Amygdala (tissue), 56 donors: ENCODE data around the gene CD68.

ENCODE experiments used
- DNase-seq, 56 donors: peaks; one replicate each; lab custom pipeline; 2025; lab: John Stamatoyannopoulos, UW

CD68 gene

GRCh38 chr17:7558544-7559319 is 20.7 kb upstream of the CD68 start, which contains the start of gene TNFSF13:
Gene TNFSF13 (plus strand): TSS chr17:7558750. CDS start chr17:7559040, 290 bp downstream.
- peak in 14 of 56 donors; percentile 41 to 75 (median 62) for DNase-seq

GRCh38 chr17:7559320-7560171 is 19.9 kb upstream of the CD68 start:
- DNase-seq = no peak

GRCh38 chr17:7560172-7561027 is 19.0 kb upstream of the CD68 start:
- DNase-seq = peak in 5 of 56 donors; percentile 13 to 32 (median 20)

GRCh38 chr17:7561028-7561575 is 18.3 kb upstream of the CD68 start:
- peak in 50 of 56 donors; percentile 49 to 91 (median 74) for DNase-seq

GRCh38 chr17:7561589-7562207 is 17.7 kb upstream of the CD68 start, which contains the start of gene SENP3:
Gene SENP3 (plus strand): TSS chr17:7561919. CDS start chr17:7563077, 1,158 bp downstream.
- DNase-seq = peak in 53 of 56 donors; percentile 17 to 92 (median 79)

GRCh38 chr17:7562208-7562605 is 17.2 kb upstream of the CD68 start:
- DNase-seq = no peak

- no peak for DNase-seq
These were observed 16.1 kb upstream of the CD68 start for GRCh38 chr17:7563115-7563869.

- no peak for DNase-seq
These were observed 9.9 kb upstream of the CD68 start for GRCh38 chr17:7569571-7569970.

GRCh38 chr17:7570351-7570750 is 9.1 kb upstream of the CD68 start:
- DNase-seq = no peak

- DNase-seq = no peak
These were observed 7.2 kb upstream of the CD68 start for GRCh38 chr17:7572338-7572587.

- peak; percentile 85 to 100 (median 100) for DNase-seq
These were observed 6.7 kb upstream of the CD68 start for GRCh38 chr17:7572588-7573323.

- DNase-seq = peak in 54 of 56 donors; percentile 47 to 89 (median 78)
These were observed 5.9 kb upstream of the CD68 start for GRCh38 chr17:7573324-7574080.

- DNase-seq = no peak
These were observed 5.1 kb upstream of the CD68 start for GRCh38 chr17:7574176-7574953.

GRCh38 chr17:7575481-7575883 is 4.0 kb upstream of the CD68 start:
- no peak for DNase-seq

GRCh38 chr17:7575959-7576358 is 3.5 kb upstream of the CD68 start:
- DNase-seq = no peak

GRCh38 chr17:7576432-7576937 is 3.0 kb upstream of the CD68 start:
- DNase-seq = no peak
